ENCODE results near the gene TMEM119.

TMEM119 gene

GRCh38 chr12:108643941-108644810 is 46.3 kb upstream of the TMEM119 start:
- no peak overlapping the region for H2BK5ac ChIP-seq (ENCODE audit: low read length)
- no peak overlapping the region for H3K4me2 ChIP-seq (ENCODE audit: low read length)
- H3K56ac ChIP-seq (ENCODE audit: low read length) = no peak overlapping the region
- no peak overlapping the region for H2BK120ac ChIP-seq (ENCODE audit: low read depth, low read length)
- peaks cover 6% of the 10 kb centered on the region for H3K36me3 ChIP-seq (ENCODE audit: control insufficient read depth, insufficient read depth, low read length)
- no peak overlapping the region for H3K4me3 ChIP-seq (ENCODE audit: low read length)
- H3K79me2 ChIP-seq (ENCODE audit: control insufficient read depth, insufficient read depth, low read length) = no peaks in the 10 kb centered on the region
- H2BK15ac ChIP-seq (replicated peaks; ENCODE audit: low read depth) = no peak overlapping the region
- H3K18ac ChIP-seq (ENCODE audit: low read length) = no peak overlapping the region
- no peak overlapping the region for H3K4ac ChIP-seq (ENCODE audit: low read depth, low read length)
- no peak for DNase-seq
- no peaks in the 10 kb centered on the region for H3K79me1 ChIP-seq (ENCODE audit: low read length)
- no peak overlapping the region for H4K5ac ChIP-seq (ENCODE audit: low read length)
- H2AK5ac ChIP-seq (ENCODE audit: low read length) = no peak overlapping the region
- H4K8ac ChIP-seq (ENCODE audit: low read depth, low read length) = no peak overlapping the region
- no CpG with 5 or more reads among the region's 18 CpGs for WGBS (ENCODE audit: extremely low coverage, insufficient coverage, low lambda C conversion rate)
- H3K4me1 ChIP-seq (ENCODE audit: control insufficient read depth, low read depth, low read length) = no peaks in the 10 kb centered on the region
- H3K27ac ChIP-seq (ENCODE audit: low read depth, low read length) = no peak overlapping the region
- H3K9ac ChIP-seq (ENCODE audit: low read length) = no peak overlapping the region
- H3K27me3 ChIP-seq (ENCODE audit: insufficient read depth, low read length, poor library complexity) = no peaks in the 10 kb centered on the region
- H3K23ac ChIP-seq (ENCODE audit: low read length) = no peak overlapping the region

GRCh38 chr12:108642899-108643654 is 45.2 kb upstream of the TMEM119 start:
- no peak overlapping the region for H4K5ac ChIP-seq (ENCODE audit: low read length)
- no peaks in the 10 kb centered on the region for H3K79me1 ChIP-seq (ENCODE audit: low read length)
- no peak overlapping the region for H3K56ac ChIP-seq (ENCODE audit: low read length)
- H3K79me2 ChIP-seq (ENCODE audit: control insufficient read depth, insufficient read depth, low read length) = no peaks in the 10 kb centered on the region
- H3K4ac ChIP-seq (ENCODE audit: low read depth, low read length) = no peak overlapping the region
- no peak overlapping the region for H4K8ac ChIP-seq (ENCODE audit: low read depth, low read length)
- no peak overlapping the region for H3K4me3 ChIP-seq (ENCODE audit: low read length)
- no peaks in the 10 kb centered on the region for H3K27me3 ChIP-seq (ENCODE audit: insufficient read depth, low read length, poor library complexity)
- H2BK5ac ChIP-seq (ENCODE audit: low read length) = no peak overlapping the region
- H2AK5ac ChIP-seq (ENCODE audit: low read length) = no peak overlapping the region
- no peak overlapping the region for H3K4me2 ChIP-seq (ENCODE audit: low read length)
- peaks cover 5% of the 10 kb centered on the region for H3K4me1 ChIP-seq (ENCODE audit: control insufficient read depth, low read depth, low read length)
- H3K27ac ChIP-seq (ENCODE audit: low read depth, low read length) = no peak overlapping the region
- DNase-seq = no peak
- H3K9ac ChIP-seq (ENCODE audit: low read length) = no peak overlapping the region
- no CpG with 5 or more reads among the region's 1 CpG for WGBS (ENCODE audit: extremely low coverage, insufficient coverage, low lambda C conversion rate)
- no peak overlapping the region for H3K23ac ChIP-seq (ENCODE audit: low read length)
- no peak overlapping the region for H2BK15ac ChIP-seq (replicated peaks; ENCODE audit: low read depth)
- peaks cover 1% of the 10 kb centered on the region for H3K36me3 ChIP-seq (ENCODE audit: control insufficient read depth, insufficient read depth, low read length)
- H3K18ac ChIP-seq (ENCODE audit: low read length) = no peak overlapping the region
- no peak overlapping the region for H2BK120ac ChIP-seq (ENCODE audit: low read depth, low read length)

- H3K27ac ChIP-seq (ENCODE audit: low read depth, low read length) = no peak overlapping the region
- no peak overlapping the region for H3K4me3 ChIP-seq (ENCODE audit: low read length)
- no peak overlapping the region for H2BK15ac ChIP-seq (replicated peaks; ENCODE audit: low read depth)
- H3K23ac ChIP-seq (ENCODE audit: low read length) = no peak overlapping the region
- no peak overlapping the region for H3K18ac ChIP-seq (ENCODE audit: low read length)
- no peak overlapping the region for H3K4ac ChIP-seq (ENCODE audit: low read depth, low read length)
- no peak overlapping the region for H3K9ac ChIP-seq (ENCODE audit: low read length)
- H3K4me1 ChIP-seq (ENCODE audit: control insufficient read depth, low read depth, low read length) = peaks cover 6% of the 10 kb centered on the region
- H3K56ac ChIP-seq (ENCODE audit: low read length) = no peak overlapping the region
- WGBS (ENCODE audit: extremely low coverage, insufficient coverage, low lambda C conversion rate) = no CpG with 5 or more reads among the region's 16 CpGs
- no peak overlapping the region for H3K4me2 ChIP-seq (ENCODE audit: low read length)
- H4K5ac ChIP-seq (ENCODE audit: low read length) = no peak overlapping the region
- no peak for DNase-seq
- no peak overlapping the region for H2BK5ac ChIP-seq (ENCODE audit: low read length)
- H4K8ac ChIP-seq (ENCODE audit: low read depth, low read length) = no peak overlapping the region
- H3K79me1 ChIP-seq (ENCODE audit: low read length) = no peaks in the 10 kb centered on the region
- no peaks in the 10 kb centered on the region for H3K79me2 ChIP-seq (ENCODE audit: control insufficient read depth, insufficient read depth, low read length)
- no peak overlapping the region for H2AK5ac ChIP-seq (ENCODE audit: low read length)
- no peaks in the 10 kb centered on the region for H3K27me3 ChIP-seq (ENCODE audit: insufficient read depth, low read length, poor library complexity)
- no peak overlapping the region for H2BK120ac ChIP-seq (ENCODE audit: low read depth, low read length)
- peaks cover 1% of the 10 kb centered on the region for H3K36me3 ChIP-seq (ENCODE audit: control insufficient read depth, insufficient read depth, low read length)
Observed at GRCh38 chr12:108642269-108642870, 44.5 kb upstream of the TMEM119 start.

GRCh38 chr12:108641446-108642268 is 43.8 kb upstream of the TMEM119 start:
- Histone ChIP-seq H3K4ac (ENCODE audit: low read depth, low read length) (no peak overlapping the region), H2AK5ac (ENCODE audit: low read length) (no peak overlapping the region), H3K4me2 (ENCODE audit: low read length) (no peak overlapping the region), H3K4me3 (ENCODE audit: low read length) (no peak overlapping the region), H3K9ac (ENCODE audit: low read length) (no peak overlapping the region), H3K36me3 (ENCODE audit: control insufficient read depth, insufficient read depth, low read length) (peaks cover 1% of the 10 kb centered on the region), H3K56ac (ENCODE audit: low read length) (no peak overlapping the region), H4K8ac (ENCODE audit: low read depth, low read length) (no peak overlapping the region), H3K18ac (ENCODE audit: low read length) (no peak overlapping the region), H2BK5ac (ENCODE audit: low read length) (no peak overlapping the region), H3K27me3 (ENCODE audit: insufficient read depth, low read length, poor library complexity) (no peaks in the 10 kb centered on the region), H3K79me2 (ENCODE audit: control insufficient read depth, insufficient read depth, low read length) (no peaks in the 10 kb centered on the region), H3K79me1 (ENCODE audit: low read length) (no peaks in the 10 kb centered on the region), H4K5ac (ENCODE audit: low read length) (no peak overlapping the region), H3K23ac (ENCODE audit: low read length) (no peak overlapping the region), H3K27ac (ENCODE audit: low read depth, low read length) (no peak overlapping the region), H3K4me1 (ENCODE audit: control insufficient read depth, low read depth, low read length) (peaks cover 6% of the 10 kb centered on the region), H2BK15ac (replicated peaks; ENCODE audit: low read depth) (no peak overlapping the region), H2BK120ac (ENCODE audit: low read depth, low read length) (no peak overlapping the region)
- no CpG with 5 or more reads among the region's 9 CpGs for WGBS (ENCODE audit: extremely low coverage, insufficient coverage, low lambda C conversion rate)
- no peak for DNase-seq

- H3K27me3 ChIP-seq (ENCODE audit: insufficient read depth, low read length, poor library complexity) = no peaks in the 10 kb centered on the region
- no peak overlapping the region for H3K56ac ChIP-seq (ENCODE audit: low read length)
- H3K79me1 ChIP-seq (ENCODE audit: low read length) = no peaks in the 10 kb centered on the region
- no peak overlapping the region for H3K9ac ChIP-seq (ENCODE audit: low read length)
- WGBS (ENCODE audit: extremely low coverage, insufficient coverage, low lambda C conversion rate) = no CpG with 5 or more reads among the region's 10 CpGs
- no peak overlapping the region for H3K4me3 ChIP-seq (ENCODE audit: low read length)
- H2BK120ac ChIP-seq (ENCODE audit: low read depth, low read length) = no peak overlapping the region
- no peak overlapping the region for H2BK5ac ChIP-seq (ENCODE audit: low read length)
- H3K4me1 ChIP-seq (ENCODE audit: control insufficient read depth, low read depth, low read length) = peaks cover 6% of the 10 kb centered on the region
- H4K5ac ChIP-seq (ENCODE audit: low read length) = no peak overlapping the region
- no peaks in the 10 kb centered on the region for H3K79me2 ChIP-seq (ENCODE audit: control insufficient read depth, insufficient read depth, low read length)
- no peak overlapping the region for H2AK5ac ChIP-seq (ENCODE audit: low read length)
- H4K8ac ChIP-seq (ENCODE audit: low read depth, low read length) = no peak overlapping the region
- no peak overlapping the region for H3K4me2 ChIP-seq (ENCODE audit: low read length)
- no peak overlapping the region for H3K27ac ChIP-seq (ENCODE audit: low read depth, low read length)
- peaks cover 1% of the 10 kb centered on the region for H3K36me3 ChIP-seq (ENCODE audit: control insufficient read depth, insufficient read depth, low read length)
- H3K4ac ChIP-seq (ENCODE audit: low read depth, low read length) = no peak overlapping the region
- no peak overlapping the region for H3K23ac ChIP-seq (ENCODE audit: low read length)
- no peak for DNase-seq
- H3K18ac ChIP-seq (ENCODE audit: low read length) = no peak overlapping the region
- no peak overlapping the region for H2BK15ac ChIP-seq (replicated peaks; ENCODE audit: low read depth)
Observed at GRCh38 chr12:108640802-108641445, 43.0 kb upstream of the TMEM119 start.

Measured in mesendoderm (in vitro differentiated cells).